Measurements from ENCODE around the gene FGF16. TPM values are rescaled to one million over a fixed set of nuclear protein-coding genes. Genes with fewer than 3 reads are reported as not detected.
"Not testable (repeated sequence)": the region's sequence is repeated elsewhere in the genome, so short reads cannot be mapped to it uniquely, and the experiment has no call there.

FGF16 gene
- total and polyA plus RNA-seq, 4 donors, result 0.02 TPM; not detected in 3

DNA sequence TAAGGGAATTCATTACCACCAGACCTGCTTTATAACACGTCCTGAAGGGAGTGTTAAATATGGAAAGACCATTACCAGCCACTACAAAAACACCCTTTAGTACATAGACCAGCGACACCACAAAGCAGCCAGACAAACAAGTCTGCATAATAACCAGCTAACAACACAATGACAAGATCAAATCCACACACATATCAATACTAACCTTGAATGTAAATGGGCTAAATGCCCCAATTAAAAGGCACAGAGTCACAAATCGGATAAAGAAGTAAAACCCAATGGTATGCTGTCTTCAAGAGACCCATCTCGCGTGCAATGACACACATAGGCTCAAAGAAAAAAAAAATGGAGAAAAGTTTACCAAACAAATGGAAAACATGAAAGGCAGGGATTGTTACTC, 36.9 kb downstream of the FGF16 start:
- no peak overlapping the region for H3K9ac ChIP-seq (ENCODE audit: insufficient read depth in 1 of 2, low read length in 2 of 2)
- ATAC-seq (ENCODE audit: insufficient read depth, low FRiP score) (no peak), DNase-seq (no peak)
- 74 to 96% methylated on average over 5 of the region's 5 CpGs for WGBS, 2 donors
- H3K4me1 ChIP-seq (ENCODE audit: control insufficient read depth in 5 of 5, insufficient read depth in 5 of 5, low read length in 5 of 5), result no peaks in the 10 kb centered on the region
- no peaks in the 10 kb centered on the region for H3K36me3 ChIP-seq (ENCODE audit: control insufficient read depth in 4 of 4, insufficient read depth in 4 of 4, low read length in 4 of 4)
- peaks cover 0 to 2% (median 0%) of the 10 kb centered on the region in 4 donors for H3K9me3 ChIP-seq (ENCODE audit: control insufficient read depth in 4 of 4, insufficient read depth in 3 of 4, low read length in 3 of 4)
- no peak overlapping the region for H3K4me3 ChIP-seq
- TF ChIP-seq, protein P1, sequence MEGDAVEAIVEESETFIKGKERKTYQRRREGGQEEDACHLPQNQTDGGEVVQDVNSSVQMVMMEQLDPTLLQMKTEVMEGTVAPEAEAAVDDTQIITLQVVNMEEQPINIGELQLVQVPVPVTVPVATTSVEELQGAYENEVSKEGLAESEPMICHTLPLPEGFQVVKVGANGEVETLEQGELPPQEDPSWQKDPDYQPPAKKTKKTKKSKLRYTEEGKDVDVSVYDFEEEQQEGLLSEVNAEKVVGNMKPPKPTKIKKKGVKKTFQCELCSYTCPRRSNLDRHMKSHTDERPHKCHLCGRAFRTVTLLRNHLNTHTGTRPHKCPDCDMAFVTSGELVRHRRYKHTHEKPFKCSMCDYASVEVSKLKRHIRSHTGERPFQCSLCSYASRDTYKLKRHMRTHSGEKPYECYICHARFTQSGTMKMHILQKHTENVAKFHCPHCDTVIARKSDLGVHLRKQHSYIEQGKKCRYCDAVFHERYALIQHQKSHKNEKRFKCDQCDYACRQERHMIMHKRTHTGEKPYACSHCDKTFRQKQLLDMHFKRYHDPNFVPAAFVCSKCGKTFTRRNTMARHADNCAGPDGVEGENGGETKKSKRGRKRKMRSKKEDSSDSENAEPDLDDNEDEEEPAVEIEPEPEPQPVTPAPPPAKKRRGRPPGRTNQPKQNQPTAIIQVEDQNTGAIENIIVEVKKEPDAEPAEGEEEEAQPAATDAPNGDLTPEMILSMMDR (IDR thresholded peaks at IDR 0.05; ENCODE audit: control extremely low read depth, extremely low read depth), result no peak
- H3K27ac ChIP-seq (ENCODE audit: low read depth in 1 of 2, low read length in 1 of 2), result no peak overlapping the region
- no peaks in the 10 kb centered on the region for H3K27me3 ChIP-seq (ENCODE audit: control insufficient read depth in 3 of 3, insufficient read depth in 3 of 3, low read length in 2 of 3)

DNA sequence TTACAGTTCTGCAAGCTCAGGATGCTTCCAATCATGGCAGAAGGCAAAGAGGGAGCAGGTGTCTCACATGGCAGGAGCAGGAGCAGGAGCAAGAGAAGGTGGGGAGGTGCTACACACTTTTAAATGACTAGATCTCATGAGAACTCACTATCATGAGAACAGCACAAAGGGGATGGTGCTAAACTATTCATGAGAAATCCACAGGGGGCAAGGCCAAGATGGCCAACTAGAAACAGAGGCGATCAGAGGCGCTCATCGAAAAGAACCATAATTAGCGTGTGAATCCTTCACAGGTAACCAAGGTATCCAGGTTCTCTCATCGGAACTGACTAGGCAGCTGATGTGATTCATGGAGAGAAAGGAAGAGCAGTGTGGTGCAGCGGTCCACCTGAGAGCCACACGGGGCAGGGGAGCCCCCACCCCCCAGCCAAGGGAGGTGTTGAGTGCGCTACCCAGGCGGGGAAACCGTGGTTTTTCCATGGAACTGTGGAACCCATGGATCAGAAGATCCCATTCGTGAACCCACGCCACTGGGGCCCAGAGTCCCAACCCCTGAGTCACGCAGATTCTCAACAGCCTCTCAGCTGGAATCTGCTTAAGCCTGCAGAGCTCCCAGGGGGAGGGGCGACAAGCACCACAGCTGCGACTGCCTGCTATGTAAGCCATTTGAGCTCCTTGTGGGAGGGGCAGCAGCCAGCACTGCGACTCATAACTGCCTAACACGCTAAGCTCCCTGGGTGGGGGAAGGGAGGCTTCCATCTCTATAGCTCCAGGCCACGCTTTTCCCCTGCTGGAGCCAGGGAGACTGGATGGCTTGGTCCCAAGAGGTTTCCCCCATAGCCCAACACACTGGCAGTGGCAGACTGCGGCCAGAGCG, 46.7 kb downstream of the FGF16 start:
- Histone ChIP-seq H3K36me3 (ENCODE audit: control insufficient read depth in 4 of 4, insufficient read depth in 4 of 4, low read length in 4 of 4) (no peaks in the 10 kb centered on the region), H3K9ac (ENCODE audit: insufficient read depth in 1 of 2, low read length in 2 of 2) (no peak overlapping the region), H3K27ac (ENCODE audit: low read depth in 1 of 2, low read length in 1 of 2) (no peak overlapping the region), H3K9me3 (ENCODE audit: control insufficient read depth in 4 of 4, insufficient read depth in 3 of 4, low read length in 3 of 4) (peaks cover 0 to 3% (median 0%) of the 10 kb centered on the region in 4 donors), H3K4me3 (no peak overlapping the region), H3K4me1 (ENCODE audit: control insufficient read depth in 5 of 5, insufficient read depth in 5 of 5, low read length in 5 of 5) (no peaks in the 10 kb centered on the region), H3K27me3 (ENCODE audit: control insufficient read depth in 3 of 3, insufficient read depth in 3 of 3, low read length in 2 of 3) (peaks cover 0 to 7% (median 0%) of the 10 kb centered on the region in 3 donors)
- DNase-seq (peak; percentile 53 to 63 (median 53)), ATAC-seq (ENCODE audit: insufficient read depth, low FRiP score) (no peak)
- TF ChIP-seq, protein P1 (IDR thresholded peaks at IDR 0.05; ENCODE audit: control extremely low read depth, extremely low read depth), result no peak
- WGBS, 2 donors, result 63 to 87% methylated on average over 19 to 20 of the region's 20 CpGs

DNA sequence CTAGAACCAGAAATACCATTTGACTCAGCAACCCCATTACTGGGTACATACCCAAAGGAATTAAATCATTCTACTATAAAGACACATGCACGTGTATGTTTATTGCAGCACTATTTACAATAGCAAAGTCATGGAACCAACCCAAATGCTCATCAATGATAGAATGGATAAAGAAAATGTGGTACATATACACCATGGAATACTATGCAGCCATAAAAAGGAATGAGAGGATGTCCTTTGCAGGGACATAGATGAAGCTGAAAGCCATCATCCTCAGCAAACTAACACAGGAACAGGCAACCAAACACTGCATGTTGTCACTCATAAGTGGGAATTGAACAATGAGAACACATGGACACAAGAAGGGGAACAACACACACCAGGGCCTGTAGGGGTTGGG, 53.0 kb downstream of the FGF16 start:
- not testable (repeated sequence) for H3K4me3 ChIP-seq; H3K9ac ChIP-seq (ENCODE audit: insufficient read depth in 1 of 2, low read length in 2 of 2); ATAC-seq (ENCODE audit: insufficient read depth, low FRiP score); H3K27ac ChIP-seq (ENCODE audit: low read depth in 1 of 2, low read length in 1 of 2); DNase-seq; H3K4me1 ChIP-seq (ENCODE audit: control insufficient read depth in 5 of 5, insufficient read depth in 5 of 5, low read length in 5 of 5); H3K36me3 ChIP-seq (ENCODE audit: control insufficient read depth in 4 of 4, insufficient read depth in 4 of 4, low read length in 4 of 4); H3K27me3 ChIP-seq (ENCODE audit: control insufficient read depth in 3 of 3, insufficient read depth in 3 of 3, low read length in 2 of 3); H3K9me3 ChIP-seq (ENCODE audit: control insufficient read depth in 4 of 4, insufficient read depth in 3 of 4, low read length in 3 of 4)
- 80 to 95% methylated on average over 1 of the region's 1 CpG for WGBS, 2 donors

DNA sequence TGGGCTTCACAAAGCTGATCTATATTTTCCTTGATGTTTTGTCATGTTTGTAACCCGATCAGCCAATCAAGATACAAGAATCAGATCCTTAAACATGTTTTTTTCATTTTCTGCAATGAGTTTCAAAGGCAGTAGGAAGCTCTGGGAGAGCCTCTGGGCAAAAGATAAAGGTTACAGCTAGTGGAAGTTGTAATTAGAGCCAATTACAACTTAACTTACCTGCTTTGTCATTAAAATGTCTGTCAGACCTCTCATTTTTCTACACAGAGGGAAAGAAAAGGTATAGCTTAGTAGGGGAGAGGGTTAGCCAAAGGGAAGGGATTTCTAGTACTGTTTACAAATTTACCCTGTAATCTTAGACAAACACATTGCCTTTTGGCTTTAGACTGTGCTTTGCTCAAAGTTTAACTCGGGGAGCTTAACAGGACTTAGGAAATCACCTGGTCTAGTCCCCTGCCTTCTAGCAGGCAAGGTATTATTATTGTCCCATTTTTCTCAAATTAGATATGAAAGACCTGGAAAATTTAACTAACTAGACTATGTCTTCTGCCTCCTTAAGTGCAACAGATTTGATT, 55.8 kb downstream of the FGF16 start:
- H3K9me3 ChIP-seq (ENCODE audit: control insufficient read depth in 4 of 4, insufficient read depth in 3 of 4, low read length in 3 of 4), result no peaks in the 10 kb centered on the region
- no peak overlapping the region for H3K4me3 ChIP-seq
- TF ChIP-seq, protein P1 (IDR thresholded peaks at IDR 0.05; ENCODE audit: control extremely low read depth, extremely low read depth), result no peak
- no peaks in the 10 kb centered on the region for H3K27me3 ChIP-seq (ENCODE audit: control insufficient read depth in 3 of 3, insufficient read depth in 3 of 3, low read length in 2 of 3)
- H3K36me3 ChIP-seq (ENCODE audit: control insufficient read depth in 4 of 4, insufficient read depth in 4 of 4, low read length in 4 of 4), result no peaks in the 10 kb centered on the region
- DNase-seq (no peak), ATAC-seq (ENCODE audit: insufficient read depth, low FRiP score) (no peak)
- H3K4me1 ChIP-seq (ENCODE audit: control insufficient read depth in 5 of 5, insufficient read depth in 5 of 5, low read length in 5 of 5), result peaks cover 0 to 8% (median 0%) of the 10 kb centered on the region in 5 donors
- no peak overlapping the region for H3K27ac ChIP-seq (ENCODE audit: low read depth in 1 of 2, low read length in 1 of 2)
- no peak overlapping the region for H3K9ac ChIP-seq (ENCODE audit: insufficient read depth in 1 of 2, low read length in 2 of 2)
- 29 to 49% methylated on average over 2 of the region's 2 CpGs for WGBS, 2 donors
